ENCODE measurements around the gene IL1RAPL2.
"Not testable (repeated sequence)": the region's sequence is repeated elsewhere in the genome, so short reads cannot be mapped to it uniquely, and the experiment has no call there.

The IL1RAPL2 gene

DNA sequence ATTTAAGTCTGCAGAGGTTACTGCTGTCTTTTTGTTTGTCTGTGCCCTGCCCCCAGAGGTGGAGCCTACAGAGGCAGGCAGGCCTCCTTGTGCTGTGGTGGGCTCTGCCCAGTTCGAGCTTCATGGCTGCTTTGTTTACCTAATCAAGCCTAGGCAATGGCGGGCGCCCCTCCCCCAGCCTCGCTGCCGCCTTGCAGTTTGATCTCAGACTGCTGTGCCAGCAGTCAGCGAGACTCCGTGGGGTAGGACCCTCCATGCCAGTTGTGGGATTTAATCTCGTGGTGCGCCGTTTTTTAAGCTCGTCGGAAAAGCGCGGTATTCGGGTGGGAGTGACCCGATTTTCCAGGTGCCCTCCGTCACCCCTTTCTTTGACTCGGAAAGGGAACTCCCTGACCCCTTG lies 111.5 kb downstream of the IL1RAPL2 start:
- DNase-seq, result not testable (repeated sequence)

DNA sequence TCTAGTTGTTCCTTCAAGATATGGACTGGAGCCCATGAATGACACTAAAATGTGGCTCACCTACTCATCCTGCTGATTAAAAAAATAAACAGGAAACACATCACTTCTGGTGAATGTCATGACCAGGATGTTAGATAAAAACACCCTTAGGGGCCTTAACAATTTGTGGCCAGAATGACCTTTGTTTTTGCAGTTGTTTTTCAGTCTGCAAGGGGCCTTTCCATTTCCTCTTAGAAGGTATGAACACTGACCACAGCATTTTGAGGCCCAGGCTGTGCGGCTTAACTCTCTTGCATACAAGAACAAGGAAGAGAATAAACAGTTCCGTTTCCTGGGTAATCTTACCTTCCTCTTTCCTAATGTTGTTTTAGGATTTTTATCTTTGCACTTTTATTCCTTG lies 113.2 kb downstream of the IL1RAPL2 start:
- DNase-seq, result no peak

GRCh38 chrX:104681214-104681613 lies 115.2 kb downstream of the IL1RAPL2 start:
- DNase-seq, result no peak

DNA sequence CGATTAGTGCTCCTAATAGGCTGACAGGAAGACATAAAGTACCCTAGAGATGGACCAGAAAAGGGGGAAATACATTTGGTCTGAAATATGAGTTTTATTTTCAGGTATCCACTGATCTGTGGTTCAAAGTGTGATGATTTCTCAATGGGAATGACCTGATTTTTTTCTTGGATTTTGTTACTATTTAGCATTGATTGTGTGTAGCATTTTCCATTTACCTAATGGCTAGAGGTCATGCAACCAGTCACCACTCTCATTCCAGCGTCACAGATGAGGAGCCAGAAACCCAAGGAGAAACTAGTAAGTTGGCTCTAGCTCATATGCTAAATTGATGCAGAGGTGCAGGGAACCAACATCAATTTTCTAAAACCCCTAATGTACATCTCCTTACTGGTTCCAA lies 118.1 kb downstream of the IL1RAPL2 start:
- DNase-seq, result no peak

DNA sequence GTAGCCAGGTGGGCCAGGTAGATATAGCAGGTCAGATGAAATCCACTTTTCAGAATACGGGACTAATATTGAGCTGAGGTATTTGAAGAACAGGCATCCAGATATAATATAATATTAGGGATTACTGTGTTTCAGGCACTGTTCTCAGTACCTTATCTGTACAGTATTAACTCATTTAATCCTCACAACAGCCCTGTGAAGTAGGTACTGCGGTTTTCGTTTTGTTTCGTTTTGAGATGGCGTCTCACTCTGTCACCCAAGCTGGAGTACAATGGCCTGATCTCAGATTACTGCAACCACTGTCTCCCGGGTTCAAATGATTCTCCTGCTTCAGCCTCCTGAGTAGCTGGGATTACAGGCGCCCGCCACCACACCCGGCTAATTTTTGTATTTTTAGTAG lies 129.6 kb downstream of the IL1RAPL2 start:
- no peak for DNase-seq

- no peak for DNase-seq
Measured at GRCh38 chrX:104696667-104697066, 130.7 kb downstream of the IL1RAPL2 start.

- DNase-seq, result no peak
Measured at GRCh38 chrX:104697294-104697693, 131.3 kb downstream of the IL1RAPL2 start.

DNA sequence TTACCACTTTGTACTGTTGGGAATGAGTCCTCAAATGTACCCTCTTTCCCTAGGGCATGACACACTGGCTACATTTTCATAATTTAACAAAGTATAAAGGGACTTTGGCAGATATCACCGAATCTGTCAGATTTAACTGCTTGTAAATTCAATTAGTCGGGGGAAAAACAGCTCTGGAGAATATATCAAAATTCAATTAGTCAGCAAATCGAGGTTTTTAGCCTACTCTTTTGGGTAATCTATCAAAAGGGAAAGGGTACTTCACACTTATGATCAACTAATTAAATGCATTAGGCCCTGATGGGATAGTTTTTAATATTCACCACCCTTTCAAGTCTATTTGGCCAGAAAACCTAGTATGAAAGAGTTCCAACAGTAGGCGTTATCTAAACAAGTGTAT lies 141.0 kb downstream of the IL1RAPL2 start:
- no peak for DNase-seq

DNA sequence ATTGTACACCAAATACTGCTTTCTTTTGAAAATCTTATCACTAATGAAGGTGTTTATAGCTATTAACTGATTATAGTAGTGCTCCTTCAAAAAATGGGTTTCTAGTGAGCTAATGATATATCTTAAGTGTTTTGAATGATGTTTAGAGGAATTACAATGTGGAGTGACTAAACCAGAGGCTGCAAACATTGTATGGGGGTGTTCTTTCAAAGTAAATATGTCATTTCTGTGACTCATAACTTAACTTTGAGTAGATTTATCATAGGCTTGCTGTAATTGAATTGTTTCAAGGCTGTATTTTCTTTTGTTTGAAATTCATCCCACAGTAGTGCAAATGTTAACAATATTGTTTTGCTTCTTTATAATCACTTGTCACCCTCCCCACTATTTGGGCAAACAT lies 141.6 kb downstream of the IL1RAPL2 start:
- no peak for DNase-seq

DNA sequence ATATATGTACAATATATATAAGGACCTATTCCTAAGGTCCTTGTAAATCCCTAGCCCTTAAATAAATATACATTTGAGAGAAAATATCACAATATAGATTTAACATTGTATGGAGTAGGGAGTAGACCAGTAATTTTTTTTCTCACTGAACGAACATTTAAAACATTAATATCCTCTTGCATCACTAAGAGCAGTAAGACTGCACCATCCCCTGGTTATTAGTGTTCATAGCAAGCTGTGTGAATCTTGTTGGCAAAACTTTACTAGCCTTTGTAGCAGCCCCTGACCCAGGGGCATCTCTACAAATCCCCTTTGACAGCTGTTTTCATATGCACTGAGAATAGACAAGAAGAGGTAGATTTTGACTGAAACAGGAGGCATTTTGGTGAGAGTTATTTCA lies 146.5 kb downstream of the IL1RAPL2 start:
- no peak for DNase-seq

GRCh38 chrX:104721854-104722253 lies 155.9 kb downstream of the IL1RAPL2 start:
- DNase-seq, result no peak

DNA sequence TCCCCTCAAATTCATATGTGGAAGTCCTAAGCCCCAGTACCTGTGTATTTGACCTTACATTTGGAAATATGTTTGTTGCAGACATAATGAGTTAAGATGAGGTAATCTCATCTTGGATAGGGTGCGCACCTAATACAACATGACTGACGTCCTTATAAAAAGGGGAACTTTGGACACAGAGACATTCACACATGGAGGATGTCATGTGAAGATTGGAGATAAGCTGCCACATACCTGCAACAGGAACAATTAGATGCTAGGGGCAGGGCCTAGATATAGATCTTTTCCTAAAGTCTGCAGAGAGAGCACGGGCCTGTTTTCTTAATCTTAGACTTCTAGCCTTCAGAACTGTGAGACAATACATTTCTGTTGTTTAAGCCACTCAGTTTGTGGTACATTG lies 162.5 kb downstream of the IL1RAPL2 start:
- no peak for DNase-seq

DNA sequence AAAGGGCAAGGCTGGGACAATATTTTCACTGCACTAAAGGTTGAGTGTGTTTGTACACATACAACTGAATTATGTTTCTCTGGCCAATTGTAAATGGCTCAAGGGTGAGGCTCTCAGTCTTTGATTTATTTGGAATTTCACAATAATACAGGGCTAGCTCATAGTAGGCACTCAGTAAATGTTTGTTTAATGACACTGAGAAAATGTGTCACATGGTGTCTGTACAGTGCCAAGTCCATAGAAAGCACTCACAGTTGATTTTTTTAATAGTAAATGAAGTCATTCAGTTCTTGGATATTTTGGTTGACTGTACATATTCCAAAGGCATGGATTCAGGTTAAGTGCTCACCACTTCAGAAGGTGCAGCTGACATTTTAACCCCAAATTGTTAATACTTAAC lies 176.4 kb downstream of the IL1RAPL2 start:
- DNase-seq, result no peak

- no peak for DNase-seq
Measured at GRCh38 chrX:104745152-104745551, 179.2 kb downstream of the IL1RAPL2 start.

GRCh38 chrX:104749951-104750610 lies 184.1 kb downstream of the IL1RAPL2 start:
- DNase-seq, result no peak

- DNase-seq, result no peak
Measured at GRCh38 chrX:104762641-104763040, 196.6 kb downstream of the IL1RAPL2 start.

- no peak for DNase-seq
Measured at GRCh38 chrX:104789784-104790183, 223.8 kb downstream of the IL1RAPL2 start.

DNA sequence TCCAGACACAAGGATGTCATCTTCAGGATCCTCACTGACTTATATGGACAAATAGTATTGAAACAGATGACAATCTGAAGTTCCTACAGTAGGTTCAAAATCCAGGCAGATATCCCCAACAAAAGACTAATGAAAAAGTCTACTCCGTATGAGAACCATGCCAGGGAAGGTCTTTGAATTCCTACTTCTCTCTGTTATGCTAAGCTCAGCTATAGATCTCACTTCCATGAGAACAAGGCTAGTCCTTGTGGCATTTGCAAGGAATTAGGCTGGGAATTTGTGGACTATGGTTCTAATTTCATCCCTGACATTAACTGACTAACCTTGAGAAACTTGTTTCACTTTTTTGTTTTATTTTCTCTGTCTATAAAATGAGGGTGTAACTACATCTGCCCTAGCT lies 229.8 kb downstream of the IL1RAPL2 start:
- no peak for DNase-seq

DNA sequence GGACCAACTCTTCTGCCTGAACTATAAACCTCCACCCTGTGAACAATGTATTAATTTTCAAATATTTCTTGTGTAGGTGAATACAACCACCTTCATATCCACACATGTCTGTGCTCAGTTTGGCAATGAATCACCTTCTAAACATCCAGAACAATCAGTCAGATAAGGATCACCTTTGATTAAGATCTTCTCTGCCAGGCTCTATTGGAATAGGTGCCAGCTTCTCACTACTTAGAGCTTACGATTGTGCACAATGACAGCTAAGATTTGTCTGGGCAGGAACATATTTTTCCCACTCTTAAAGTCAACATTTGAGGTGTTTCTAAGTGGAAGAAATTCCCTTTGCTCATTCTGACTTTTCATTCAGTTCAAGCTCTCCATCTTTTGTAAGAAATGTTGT lies 237.2 kb downstream of the IL1RAPL2 start:
- no peak for DNase-seq

- DNase-seq, result no peak
Measured at GRCh38 chrX:104806346-104806745, 240.3 kb downstream of the IL1RAPL2 start.

GRCh38 chrX:104833401-104833800 lies 267.4 kb downstream of the IL1RAPL2 start:
- no peak for DNase-seq

GRCh38 chrX:104842646-104843045 lies 276.6 kb downstream of the IL1RAPL2 start:
- DNase-seq, result no peak

GRCh38 chrX:104852241-104852640 lies 286.2 kb downstream of the IL1RAPL2 start:
- DNase-seq, result no peak

GRCh38 chrX:104854188-104854587 lies 288.2 kb downstream of the IL1RAPL2 start:
- no peak for DNase-seq

DNA sequence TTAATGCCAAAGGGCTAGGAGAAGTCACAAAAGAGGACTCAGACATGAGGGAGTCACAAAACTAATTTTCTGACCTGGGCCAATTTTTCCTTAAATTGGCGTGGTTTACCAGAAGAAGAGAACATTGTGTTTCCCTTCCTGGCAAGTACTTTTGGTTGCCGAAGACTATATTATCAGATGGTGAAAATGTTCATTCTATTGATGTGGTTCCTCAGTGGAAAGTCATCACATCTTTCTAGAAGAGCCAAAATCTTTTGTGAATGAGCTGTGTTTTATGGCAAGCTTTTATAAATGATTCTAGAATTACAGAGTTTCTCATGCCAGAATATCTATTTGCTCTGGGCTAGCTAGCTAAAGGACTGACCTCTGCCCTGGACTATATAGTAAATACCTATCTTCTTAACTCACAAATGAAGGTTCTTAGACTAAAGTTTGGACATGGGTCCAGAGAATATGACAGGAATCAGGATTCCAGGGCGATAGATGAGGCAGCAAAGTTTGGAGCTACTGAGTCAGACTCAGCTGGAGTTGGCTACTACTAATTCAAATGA lies 288.9 kb downstream of the IL1RAPL2 start:
- DNase-seq, result no peak
